Measurements from ENCODE around the gene UACA.

The UACA gene

DNA sequence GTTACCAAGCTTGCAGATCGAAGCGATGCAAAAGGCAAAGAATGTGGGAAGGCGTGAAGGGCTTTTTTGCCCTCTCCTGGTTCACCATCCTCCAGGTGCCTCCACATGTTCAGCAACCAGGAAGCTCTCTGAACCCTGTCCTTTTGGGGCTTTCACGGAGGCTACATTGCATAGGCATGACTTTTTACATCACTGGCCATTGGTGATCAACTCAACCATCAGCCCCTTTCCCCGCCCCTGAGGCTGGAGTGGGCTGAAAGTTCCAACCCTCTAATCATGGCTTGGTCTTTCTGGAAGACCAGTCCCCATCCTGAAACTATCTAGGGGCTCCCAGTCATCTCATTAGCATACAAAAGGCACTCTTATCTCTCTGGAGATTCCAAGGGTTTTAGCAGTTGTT lies 52.6 kb downstream of the UACA start:
- H3K27ac ChIP-seq, result peak overlapping the region in 1 of 2 donors; percentile 4
- no peak for DNase-seq (ENCODE audit: low spot score)
- no peak overlapping the region for H3K4me3 ChIP-seq
- TF ChIP-seq, protein P1, sequence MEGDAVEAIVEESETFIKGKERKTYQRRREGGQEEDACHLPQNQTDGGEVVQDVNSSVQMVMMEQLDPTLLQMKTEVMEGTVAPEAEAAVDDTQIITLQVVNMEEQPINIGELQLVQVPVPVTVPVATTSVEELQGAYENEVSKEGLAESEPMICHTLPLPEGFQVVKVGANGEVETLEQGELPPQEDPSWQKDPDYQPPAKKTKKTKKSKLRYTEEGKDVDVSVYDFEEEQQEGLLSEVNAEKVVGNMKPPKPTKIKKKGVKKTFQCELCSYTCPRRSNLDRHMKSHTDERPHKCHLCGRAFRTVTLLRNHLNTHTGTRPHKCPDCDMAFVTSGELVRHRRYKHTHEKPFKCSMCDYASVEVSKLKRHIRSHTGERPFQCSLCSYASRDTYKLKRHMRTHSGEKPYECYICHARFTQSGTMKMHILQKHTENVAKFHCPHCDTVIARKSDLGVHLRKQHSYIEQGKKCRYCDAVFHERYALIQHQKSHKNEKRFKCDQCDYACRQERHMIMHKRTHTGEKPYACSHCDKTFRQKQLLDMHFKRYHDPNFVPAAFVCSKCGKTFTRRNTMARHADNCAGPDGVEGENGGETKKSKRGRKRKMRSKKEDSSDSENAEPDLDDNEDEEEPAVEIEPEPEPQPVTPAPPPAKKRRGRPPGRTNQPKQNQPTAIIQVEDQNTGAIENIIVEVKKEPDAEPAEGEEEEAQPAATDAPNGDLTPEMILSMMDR (IDR thresholded peaks at IDR 0.05), result no peak

GRCh38 chr15:70708839-70709238 lies 54.5 kb downstream of the UACA start:
- Histone ChIP-seq H3K27ac (no peak overlapping the region), H3K4me3 (no peak overlapping the region)
- no peak for DNase-seq (ENCODE audit: low spot score)
- TF ChIP-seq, protein P1 (IDR thresholded peaks at IDR 0.05), result no peak

DNA sequence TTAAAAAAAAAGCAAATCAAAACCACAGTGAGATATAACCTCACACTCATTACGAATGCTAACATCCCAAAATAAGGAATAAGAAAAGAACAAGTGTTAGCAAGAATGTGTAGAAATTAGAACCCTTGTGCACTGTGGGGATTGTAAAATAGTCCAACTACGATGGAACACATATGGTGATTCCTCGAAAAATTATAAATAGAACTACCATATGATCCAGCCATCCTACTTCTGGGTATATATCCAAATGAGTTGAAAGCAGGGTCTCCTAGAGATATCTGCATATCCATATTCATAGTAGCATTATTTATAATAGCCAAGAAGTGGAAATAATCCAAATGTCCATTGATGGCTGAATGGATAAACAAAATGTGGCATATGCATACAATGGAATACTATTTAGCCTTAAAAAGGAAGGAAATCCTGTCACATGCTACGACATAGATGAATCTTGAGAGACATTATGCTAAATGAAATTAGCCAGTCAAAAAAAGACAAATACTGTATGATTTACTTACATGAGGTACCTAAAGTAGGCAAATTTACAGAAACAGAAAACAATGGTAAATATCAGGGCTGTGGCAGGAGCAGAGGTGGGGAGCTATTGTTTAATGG lies 55.6 kb downstream of the UACA start:
- TF ChIP-seq, protein P1 (IDR thresholded peaks at IDR 0.05), result no peak
- DNase-seq (ENCODE audit: low spot score), result no peak
- Histone ChIP-seq H3K4me3 (no peak overlapping the region), H3K27ac (no peak overlapping the region)

DNA sequence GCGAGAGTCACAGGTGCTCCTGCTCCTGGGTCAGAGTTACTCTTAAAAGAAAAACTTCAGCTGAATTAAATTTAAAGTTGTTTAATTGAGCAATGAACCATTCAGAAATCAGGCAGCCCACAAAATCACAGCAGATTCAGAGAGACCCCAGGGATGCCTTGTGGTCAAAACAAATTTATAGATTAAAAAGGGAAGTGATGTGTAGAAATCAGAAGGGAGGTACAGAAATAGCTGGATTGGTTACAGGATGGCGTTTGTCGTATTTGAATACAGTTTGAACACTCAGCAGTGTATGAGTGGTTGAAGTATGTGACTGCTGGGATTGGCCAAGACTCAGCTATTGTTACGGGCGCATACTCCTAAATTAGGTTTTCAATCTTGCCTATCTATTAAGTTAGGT lies 58.6 kb downstream of the UACA start:
- H3K27ac ChIP-seq, result peak overlapping the region in 1 of 2 donors; percentile 31
- TF ChIP-seq, protein P1 (IDR thresholded peaks at IDR 0.05), result no peak
- no peak overlapping the region for H3K4me3 ChIP-seq
- no peak for DNase-seq (ENCODE audit: low spot score)

GRCh38 chr15:70704166-70704565 lies 59.2 kb downstream of the UACA start:
- TF ChIP-seq, protein P1 (IDR thresholded peaks at IDR 0.05), result no peak
- Histone ChIP-seq H3K27ac (peak overlapping the region; percentile 74 to 77), H3K4me3 (no peak overlapping the region)
- DNase-seq (ENCODE audit: low spot score), result no peak

GRCh38 chr15:70703096-70703878 lies 60.1 kb downstream of the UACA start:
- H3K4me3 ChIP-seq, result peak overlapping the region; percentile 64
- TF ChIP-seq, protein P1 (IDR thresholded peaks at IDR 0.05), result no peak
- no peak for DNase-seq (ENCODE audit: low spot score)
- peak overlapping the region; percentile 74 to 77 for H3K27ac ChIP-seq

DNA sequence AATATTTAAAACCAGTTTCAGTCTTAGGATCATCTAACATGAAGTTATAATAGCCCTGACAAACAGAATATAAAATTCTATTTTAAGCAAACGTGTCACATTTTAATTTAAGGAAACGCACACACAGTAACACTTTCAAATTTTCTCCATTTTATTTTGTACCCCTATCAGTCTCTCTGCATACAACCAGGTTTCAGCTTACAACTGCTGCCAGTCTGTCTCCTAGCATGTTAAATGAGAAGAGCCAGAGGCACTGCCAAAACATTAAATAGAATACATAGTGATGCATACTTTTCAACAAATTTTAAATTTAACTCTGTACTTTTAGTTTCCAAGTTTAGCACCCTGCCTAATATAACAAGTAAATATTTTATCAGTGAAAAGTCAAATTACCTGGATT lies 60.8 kb downstream of the UACA start:
- DNase-seq (ENCODE audit: low spot score), result no peak
- H3K27ac ChIP-seq, result peak overlapping the region; percentile 74 to 77
- TF ChIP-seq, protein P1 (IDR thresholded peaks at IDR 0.05), result no peak
- H3K4me3 ChIP-seq, result peak overlapping the region; percentile 64

Data from coronary artery (tissue), 2 donors.